SK-N-MC (cell line): ENCODE measurements around the gene DMRTC2.

Experiments
- EZH2 ChIP-seq: fragments of 200-600 bp; sonication (generic); IDR thresholded peaks from one replicate; pipeline ENCODE4 v1.6.1; 2017; ENCODE audit warnings: antibody characterized with exemption
- FOXP2 ChIP-seq: optimal IDR thresholded peaks from 2 replicates; pipeline ENCODE3; 2011; ENCODE audit warnings: mild to moderate bottlenecking, moderate library complexity; ENCODE audit not compliant: insufficient read depth; ENCODE audit errors: extremely low read length, control extremely low read depth
- POLR2AphosphoS5 ChIP-seq: IDR thresholded peaks from 2 replicates; pipeline ENCODE4 v1.6.1; 2012; ENCODE audit warnings: mild to moderate bottlenecking, low read depth, low read length, borderline replicate concordance

DNA sequence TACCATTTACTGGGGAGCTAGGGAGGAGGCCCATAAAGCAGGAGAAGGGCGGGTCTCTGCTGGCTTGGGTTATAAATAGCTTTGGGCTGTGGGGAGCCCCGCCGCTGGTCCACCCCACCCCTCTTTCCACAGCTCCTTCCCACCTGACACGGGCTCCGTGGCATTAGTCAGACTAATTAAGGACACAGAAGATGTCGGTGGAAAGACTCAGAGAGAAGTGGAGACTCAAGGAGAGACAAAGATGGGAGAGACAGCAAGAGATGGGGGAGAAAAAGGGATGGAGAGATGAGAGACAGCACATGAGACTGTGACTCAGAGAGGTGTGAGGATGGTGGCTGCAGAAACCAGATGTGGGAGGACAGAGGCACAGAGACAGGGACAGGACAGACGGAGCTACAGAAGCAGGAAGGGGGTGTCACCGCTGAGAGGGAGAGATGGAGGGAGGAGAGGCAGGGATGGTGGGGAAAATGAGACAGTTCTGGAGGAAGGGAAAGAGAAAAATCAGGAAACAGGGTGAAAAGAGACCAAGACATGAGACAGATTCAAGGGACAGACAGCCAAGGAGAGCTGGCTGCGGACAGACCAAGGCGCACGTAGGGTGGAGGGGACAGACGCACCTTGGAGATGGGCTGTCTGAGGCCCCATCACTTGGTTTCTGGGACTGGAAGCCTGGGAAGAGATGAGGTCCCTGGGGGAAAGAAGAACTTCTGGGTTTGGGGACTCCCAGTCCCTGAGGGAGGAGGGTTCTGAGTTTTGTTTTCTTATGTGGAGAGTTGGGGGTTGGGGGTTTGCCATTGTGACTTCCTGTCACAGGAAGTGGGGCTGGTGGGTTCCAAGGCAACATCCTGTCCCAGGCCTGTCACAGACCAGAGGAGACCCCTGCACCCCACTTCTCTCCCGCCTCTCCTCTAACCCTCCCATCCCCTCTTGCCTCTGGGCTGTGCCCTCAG is 42.2 kb downstream of the DMRTC2 start:
- no peak for TF ChIP-seq EZH2
- no peak; the same call in 1 of the 2 replicates for TF ChIP-seq POLR2AphosphoS5
- no peak for TF ChIP-seq FOXP2
